ENCODE results near the gene GRK3. TPM values are rescaled to one million over a fixed set of nuclear protein-coding genes. Genes with fewer than 3 reads are reported as not detected.

Gene GRK3
- total RNA-seq, 1 donor from 2014 or later: 34.3 TPM

DNA sequence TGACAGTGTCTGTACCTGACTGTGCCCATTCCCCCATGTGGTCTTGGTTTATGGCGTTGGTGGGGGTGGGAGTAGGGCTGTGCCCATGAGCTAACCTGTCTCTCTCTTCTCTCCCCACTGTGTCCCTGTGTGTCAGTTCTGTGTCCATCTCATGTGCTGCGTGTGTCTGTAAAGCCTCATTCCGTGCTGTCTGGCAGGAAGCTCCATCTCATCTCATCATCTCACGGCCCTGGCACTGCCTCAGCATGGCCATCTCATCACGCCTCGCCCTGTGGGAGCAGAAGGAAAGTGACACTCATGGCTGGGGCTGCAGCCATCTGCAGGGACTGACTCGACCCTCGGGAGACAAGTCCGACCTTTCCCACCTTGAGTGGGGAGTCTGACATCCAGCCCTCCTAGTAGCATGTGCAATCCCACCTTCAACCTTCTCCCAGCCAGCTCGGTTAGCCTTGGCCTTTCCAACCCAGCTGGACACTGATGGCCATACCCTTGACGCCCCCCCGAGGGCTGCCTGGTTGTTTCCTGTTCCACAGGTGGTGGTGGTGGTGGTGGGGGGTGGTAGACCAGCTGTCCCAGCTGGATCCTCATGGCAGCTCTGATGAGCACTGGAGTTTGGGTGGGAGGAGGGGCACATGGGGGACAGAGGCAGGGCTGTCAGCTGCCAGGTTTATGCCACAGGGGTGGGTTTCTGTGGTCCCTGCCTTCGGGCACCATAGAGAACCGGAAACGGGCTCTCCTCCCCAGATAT is 196.5 kb downstream of the GRK3 start:
- no peak for TF ChIP-seq CTCF (IDR thresholded peaks at IDR 0.05)
- no peaks in the 10 kb centered on the region for H3K4me1 ChIP-seq
- no peak overlapping the region for H3K27ac ChIP-seq
- peaks cover 4% of the 10 kb centered on the region for H3K9me3 ChIP-seq
- ATAC-seq (no peak), DNase-seq (no peak)
- H3K36me3 ChIP-seq: no peaks in the 10 kb centered on the region
- intact Hi-C loops (cut with DNase I): no loop called here
- H3K4me3 ChIP-seq: no peak overlapping the region
- no peaks in the 10 kb centered on the region for H3K27me3 ChIP-seq (ENCODE audit: low read depth)

DNA sequence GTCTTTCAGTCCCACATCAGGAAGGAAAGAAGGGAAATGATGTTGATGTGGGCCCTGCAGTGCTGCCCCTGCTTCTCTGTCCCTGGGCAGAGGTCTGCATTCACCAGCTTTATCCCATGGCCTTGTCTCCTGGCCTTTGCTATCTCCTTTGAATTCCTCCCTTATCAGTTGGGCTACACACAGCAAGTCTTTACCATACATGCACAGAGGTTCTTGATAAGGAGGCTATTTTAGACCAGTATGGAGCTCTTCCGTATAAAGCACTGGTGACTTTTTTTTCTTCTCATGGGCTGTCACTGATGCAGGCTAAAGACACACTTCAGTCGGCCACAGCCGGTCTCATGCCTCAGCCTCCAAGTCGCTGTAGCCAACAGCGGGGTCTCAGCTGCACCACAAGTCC is 197.7 kb downstream of the GRK3 start:
- no peak overlapping the region for H3K27ac ChIP-seq
- TF ChIP-seq CTCF (IDR thresholded peaks at IDR 0.05): no peak
- DNase-seq (no peak), ATAC-seq (no peak)
- no peaks in the 10 kb centered on the region for H3K36me3 ChIP-seq
- no peaks in the 10 kb centered on the region for H3K27me3 ChIP-seq (ENCODE audit: low read depth)
- H3K9me3 ChIP-seq: peaks cover 14% of the 10 kb centered on the region
- intact Hi-C loops (cut with DNase I): no loop called here
- no peaks in the 10 kb centered on the region for H3K4me1 ChIP-seq
- H3K4me3 ChIP-seq: no peak overlapping the region

DNA sequence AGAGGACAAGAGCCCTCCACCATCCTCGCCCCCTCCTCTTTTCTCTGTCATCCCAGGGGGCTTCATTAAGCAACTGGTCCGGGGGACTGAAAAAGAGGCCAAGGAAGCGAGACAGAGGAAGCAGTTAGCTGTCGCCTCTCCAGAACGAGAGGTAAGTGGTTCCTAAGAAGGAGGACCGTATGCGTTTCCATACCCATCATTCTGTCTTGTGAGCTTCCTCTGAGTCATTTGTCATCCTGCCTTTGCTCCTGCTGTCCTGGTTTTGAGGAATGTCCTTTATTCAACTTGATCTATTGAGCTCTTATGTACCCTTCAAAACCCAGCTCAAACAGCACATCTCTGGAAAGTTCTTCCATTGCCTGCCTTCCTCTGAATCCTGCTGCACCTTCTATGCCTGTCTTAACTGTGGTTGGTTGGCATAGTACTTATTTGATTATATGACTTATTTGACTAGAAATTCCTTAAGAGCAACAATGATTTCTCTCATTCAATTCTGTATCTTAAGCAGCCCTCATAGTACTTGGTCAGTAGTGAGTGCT is 198.8 kb downstream of the GRK3 start:
- H3K27me3 ChIP-seq (ENCODE audit: low read depth): no peaks in the 10 kb centered on the region
- intact Hi-C loops (cut with DNase I): no loop called here
- DNase-seq (no peak), ATAC-seq (no peak)
- TF ChIP-seq CTCF (IDR thresholded peaks at IDR 0.05): no peak
- H3K27ac ChIP-seq: no peak overlapping the region
- no peak overlapping the region for H3K4me3 ChIP-seq
- H3K36me3 ChIP-seq: no peaks in the 10 kb centered on the region
- peaks cover 14% of the 10 kb centered on the region for H3K9me3 ChIP-seq
- H3K4me1 ChIP-seq: no peaks in the 10 kb centered on the region

GRCh38 chr22:25764270-25765015 is 200.0 kb downstream of the GRK3 start:
- no peaks in the 10 kb centered on the region for H3K27me3 ChIP-seq (ENCODE audit: low read depth)
- no peak for ATAC-seq
- no peaks in the 10 kb centered on the region for H3K36me3 ChIP-seq
- no peak for TF ChIP-seq CTCF (IDR thresholded peaks at IDR 0.05)
- H3K4me1 ChIP-seq: no peaks in the 10 kb centered on the region
- no peak overlapping the region for H3K4me3 ChIP-seq
- H3K9me3 ChIP-seq: peaks cover 14% of the 10 kb centered on the region
- no peak overlapping the region for H3K27ac ChIP-seq
- no peak for DNase-seq
- intact Hi-C loops (cut with DNase I): no loop called here

DNA sequence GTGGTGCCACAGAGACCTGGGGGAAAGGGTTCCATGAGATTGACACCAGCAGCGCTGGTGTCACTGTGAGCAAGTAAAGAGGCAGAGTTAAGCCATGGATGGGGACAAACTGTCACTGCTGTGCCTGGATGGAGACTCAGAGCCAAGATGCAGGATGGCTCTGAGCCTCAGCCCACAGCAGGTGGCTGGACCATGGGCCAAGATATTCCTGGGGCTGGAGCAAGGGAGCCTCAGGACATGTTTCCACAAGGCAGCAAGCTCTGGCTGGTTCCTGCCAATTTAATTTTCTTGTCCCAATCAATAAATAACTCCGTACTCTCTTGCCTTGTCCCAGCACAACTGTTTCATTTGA is 200.5 kb downstream of the GRK3 start:
- H3K9me3 ChIP-seq: peaks cover 14% of the 10 kb centered on the region
- no peaks in the 10 kb centered on the region for H3K4me1 ChIP-seq
- intact Hi-C loops (cut with DNase I): no loop called here
- H3K36me3 ChIP-seq: no peaks in the 10 kb centered on the region
- H3K27me3 ChIP-seq (ENCODE audit: low read depth): no peaks in the 10 kb centered on the region
- no peak for DNase-seq
- H3K4me3 ChIP-seq: no peak overlapping the region
- ATAC-seq: no peak
- no peak for TF ChIP-seq CTCF (IDR thresholded peaks at IDR 0.05)
- H3K27ac ChIP-seq: no peak overlapping the region

All from lower lobe of right lung (tissue), 2 donors.